Mesothelial cell of epicardium (in vitro differentiated cells): ENCODE results near the gene C1orf52. TPM values are rescaled to one million over a fixed set of nuclear protein-coding genes. Genes with fewer than 3 reads are reported as not detected.
A peak's percentile ranks its signal among the peaks of the same experiment; 100 is the strongest.

Source experiments
- DNase-seq, 2 experiments: peaks; one replicate each; pipeline ENCODE4 v3.0.0; 2021; ENCODE audit warnings: low spot score in 2 of 2; ENCODE audit not compliant: unreplicated experiment in 2 of 2
- H3K27ac Mint-ChIP-seq: 2 replicates; pipeline ENCODE4 v1.8.0; 2021; ENCODE audit warnings: mixed read lengths
- H3K27me3 Mint-ChIP-seq: 2 replicates; pipeline ENCODE4 v1.8.0; 2021; ENCODE audit warnings: low read depth, mixed read lengths
- H3K36me3 Mint-ChIP-seq: 2 replicates; pipeline ENCODE4 v1.8.0; 2021; ENCODE audit warnings: mixed read lengths
- H3K4me1 Mint-ChIP-seq: 2 replicates; pipeline ENCODE4 v1.8.0; 2021; ENCODE audit warnings: mixed read lengths
- H3K4me3 Mint-ChIP-seq: 2 replicates; pipeline ENCODE4 v1.8.0; 2021; ENCODE audit warnings: mild to moderate bottlenecking, moderate library complexity, mixed read lengths
- H3K9me3 Mint-ChIP-seq: 2 replicates; pipeline ENCODE4 v1.8.0; 2021; ENCODE audit warnings: mixed read lengths
- total RNA-seq: library from RNA; stranded (reverse); gene quantifications from 3 replicates; pipeline ENCODE4 v1.2.1, GENCODE V29; 2021
- TF ChIP-seq, protein P1 (sequence below): fragments of 200-600 bp; sonication (generic); IDR thresholded peaks from one replicate; pipeline ENCODE4 v1.5.0; 2021; ENCODE audit warnings: antibody characterized with exemption; ENCODE audit not compliant: unreplicated experiment

The C1orf52 gene
- total RNA-seq, 1 donor from 2014 or later: 48.2 TPM

- H3K36me3 Mint-ChIP-seq: no peaks in the 10 kb centered on the region
Measured at GRCh38 chr1:85203573-85204171, 55.8 kb downstream of the C1orf52 start.

GRCh38 chr1:85202864-85203255 is 56.6 kb downstream of the C1orf52 start:
- Mint-ChIP-seq H3K4me1 (peaks cover 49% of the 10 kb centered on the region), H3K27ac (peak overlapping the region; percentile 99), H3K36me3 (peaks cover 1% of the 10 kb centered on the region), H3K4me3 (peak overlapping the region; percentile 89), H3K9me3 (no peaks in the 10 kb centered on the region), H3K27me3 (no peaks in the 10 kb centered on the region)
- no peak for DNase-seq
- TF ChIP-seq, protein P1, sequence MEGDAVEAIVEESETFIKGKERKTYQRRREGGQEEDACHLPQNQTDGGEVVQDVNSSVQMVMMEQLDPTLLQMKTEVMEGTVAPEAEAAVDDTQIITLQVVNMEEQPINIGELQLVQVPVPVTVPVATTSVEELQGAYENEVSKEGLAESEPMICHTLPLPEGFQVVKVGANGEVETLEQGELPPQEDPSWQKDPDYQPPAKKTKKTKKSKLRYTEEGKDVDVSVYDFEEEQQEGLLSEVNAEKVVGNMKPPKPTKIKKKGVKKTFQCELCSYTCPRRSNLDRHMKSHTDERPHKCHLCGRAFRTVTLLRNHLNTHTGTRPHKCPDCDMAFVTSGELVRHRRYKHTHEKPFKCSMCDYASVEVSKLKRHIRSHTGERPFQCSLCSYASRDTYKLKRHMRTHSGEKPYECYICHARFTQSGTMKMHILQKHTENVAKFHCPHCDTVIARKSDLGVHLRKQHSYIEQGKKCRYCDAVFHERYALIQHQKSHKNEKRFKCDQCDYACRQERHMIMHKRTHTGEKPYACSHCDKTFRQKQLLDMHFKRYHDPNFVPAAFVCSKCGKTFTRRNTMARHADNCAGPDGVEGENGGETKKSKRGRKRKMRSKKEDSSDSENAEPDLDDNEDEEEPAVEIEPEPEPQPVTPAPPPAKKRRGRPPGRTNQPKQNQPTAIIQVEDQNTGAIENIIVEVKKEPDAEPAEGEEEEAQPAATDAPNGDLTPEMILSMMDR: no peak

More at GRCh38 chr1:85203573-85204171, 55.8 kb downstream of the C1orf52 start:
- TF ChIP-seq, protein P1: no peak
- Mint-ChIP-seq H3K27ac (peak overlapping the region; percentile 99), H3K4me1 (peaks cover 44% of the 10 kb centered on the region), H3K4me3 (no peak overlapping the region), H3K27me3 (no peaks in the 10 kb centered on the region), H3K9me3 (no peaks in the 10 kb centered on the region)
- no peak for DNase-seq

GRCh38 chr1:85202092-85202863 is 57.2 kb downstream of the C1orf52 start:
- Mint-ChIP-seq H3K4me3 (peak overlapping the region; percentile 89), H3K27ac (peak overlapping the region; percentile 99), H3K36me3 (peaks cover 2% of the 10 kb centered on the region), H3K27me3 (no peaks in the 10 kb centered on the region), H3K4me1 (peaks cover 52% of the 10 kb centered on the region), H3K9me3 (no peaks in the 10 kb centered on the region)
- TF ChIP-seq, protein P1: no peak
- no peak for DNase-seq

DNA sequence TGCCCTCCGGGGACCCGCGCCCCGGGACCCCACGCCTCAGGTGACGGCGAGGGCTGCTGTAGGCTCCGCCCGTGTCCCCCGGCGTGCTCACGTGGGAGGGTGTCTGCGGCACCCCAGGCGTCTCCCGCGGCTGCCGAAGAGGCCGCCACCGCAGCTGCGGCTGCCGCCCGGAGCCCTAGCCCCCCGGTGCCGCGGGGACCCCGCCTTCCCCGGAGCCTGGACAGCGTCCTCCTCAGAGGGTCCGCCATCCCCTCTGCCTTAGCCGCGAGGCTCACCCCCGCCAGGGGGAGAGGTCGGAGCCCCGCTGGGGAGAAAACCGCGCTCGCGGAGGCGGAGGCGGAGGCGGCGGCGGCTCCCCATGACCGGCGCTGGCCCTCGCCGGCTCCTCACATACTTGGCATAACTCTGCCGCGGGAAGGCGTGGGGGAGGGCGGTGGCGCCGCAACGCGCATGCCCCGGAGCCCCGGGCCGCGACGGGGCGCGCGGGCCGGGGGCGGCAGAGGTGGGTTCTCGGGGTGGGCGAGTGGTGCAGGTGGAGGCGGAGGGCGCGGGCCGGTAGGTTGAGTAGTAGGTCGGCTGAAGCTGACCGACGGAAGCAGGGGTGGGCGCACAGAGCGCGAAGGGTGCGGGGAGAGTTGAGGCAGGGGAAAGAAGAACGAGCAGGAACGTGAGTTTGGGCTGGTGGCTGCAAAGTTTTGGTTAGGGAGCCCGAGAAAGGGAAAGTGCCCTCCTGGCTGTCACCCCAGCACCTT is 57.9 kb downstream of the C1orf52 start:
- Mint-ChIP-seq H3K4me3 (peak overlapping the region; percentile 89), H3K27ac (peak overlapping the region; percentile 99), H3K27me3 (no peaks in the 10 kb centered on the region), H3K4me1 (peaks cover 50% of the 10 kb centered on the region), H3K9me3 (no peaks in the 10 kb centered on the region), H3K36me3 (peaks cover 2% of the 10 kb centered on the region)
- TF ChIP-seq, protein P1: no peak
- peak; percentile 81 to 93 for DNase-seq

- DNase-seq: peak; percentile 59 to 75
- peak within 1 kb of the TSS; percentile 99 for H3K27ac Mint-ChIP-seq
- peaks cover 51% of the 10 kb centered on the region for H3K4me1 Mint-ChIP-seq
- H3K27me3 Mint-ChIP-seq: no peaks in the 10 kb centered on the region
- TF ChIP-seq, protein P1: no peak
- H3K4me3 Mint-ChIP-seq: peak within 1 kb of the TSS; percentile 93
- no peaks in the 10 kb centered on the region for H3K9me3 Mint-ChIP-seq
- peaks cover 2% of the 10 kb centered on the region for H3K36me3 Mint-ChIP-seq
Measured at GRCh38 chr1:85200463-85201339, 58.8 kb downstream of the C1orf52 start, which contains the start of gene SYDE2. Gene SYDE2, minus strand, starts transcription at chr1:85201016. Its CDS starts 20 bp downstream, at chr1:85200996.
